HAP-1 (cell line): ENCODE data around the gene SLC22A31.
A peak's percentile ranks its signal among the peaks of the same experiment; 100 is the strongest.
"Not testable (repeated sequence)": the region's sequence is repeated elsewhere in the genome, so short reads cannot be mapped to it uniquely, and the experiment has no call there.

ENCODE experiments used
- DNase-seq, 2 experiments: peaks; one replicate each; pipeline ENCODE4 v3.0.0-alpha.2; 2016 to 2020; ENCODE audit warnings: low spot score in 2 of 2
- H3K27me3 ChIP-seq: fragments of 250-450 bp; sonication (Bioruptor Pico); 2 replicates; pipeline ENCODE4 v1.5.1; 2020; ENCODE audit warnings: low read depth, mild to moderate bottlenecking, moderate library complexity
- H3K36me3 ChIP-seq: fragments of 250-450 bp; sonication (Bioruptor Pico); replicated peaks from 2 replicates; pipeline ENCODE4 v1.5.1; 2020; ENCODE audit warnings: mild to moderate bottlenecking
- H3K4me1 ChIP-seq: fragments of 250-450 bp; sonication (Bioruptor Pico); 2 replicates; pipeline ENCODE4 v1.5.1; 2020; ENCODE audit warnings: mild to moderate bottlenecking
- H3K4me3 ChIP-seq: fragments of 250-450 bp; sonication (Bioruptor Pico); 2 replicates; pipeline ENCODE4 v1.5.1; 2020; ENCODE audit warnings: mild to moderate bottlenecking, moderate library complexity
- H3K9me3 ChIP-seq: fragments of 250-450 bp; sonication (Bioruptor Pico); 2 replicates; pipeline ENCODE4 v1.5.1; 2020; ENCODE audit warnings: mild to moderate bottlenecking, moderate library complexity
- in situ Hi-C: fragments of 300-500 bp; cut with MboI; formaldehyde crosslinking; loops from 3 replicates; pipeline ENCODE4 v1.14.3; 2020; ENCODE audit warnings: low sequenced_read_pairs, inconsistent platforms, mixed read lengths

The SLC22A31 gene

GRCh38 chr16:89193576-89194293 lies 6.6 kb downstream of the SLC22A31 start:
- no peaks in the 10 kb centered on the region for H3K27me3 ChIP-seq
- H3K9me3 ChIP-seq, result no peaks in the 10 kb centered on the region
- H3K36me3 ChIP-seq, result no peaks in the 10 kb centered on the region
- H3K4me3 ChIP-seq, result no peak overlapping the region
- in situ Hi-C loops, result no loop called here
- H3K4me1 ChIP-seq, result no peaks in the 10 kb centered on the region
- no peak for DNase-seq

GRCh38 chr16:89192956-89193575 lies 7.3 kb downstream of the SLC22A31 start:
- in situ Hi-C loops, result no loop called here
- Histone ChIP-seq H3K4me3 (no peak overlapping the region), H3K9me3 (no peaks in the 10 kb centered on the region), H3K36me3 (no peaks in the 10 kb centered on the region), H3K4me1 (no peaks in the 10 kb centered on the region), H3K27me3 (no peaks in the 10 kb centered on the region)
- DNase-seq, result peak; percentile 55 to 92

GRCh38 chr16:89192186-89192955 lies 8.0 kb downstream of the SLC22A31 start:
- H3K9me3 ChIP-seq, in situ Hi-C loops, H3K4me1 ChIP-seq, H3K36me3 ChIP-seq, H3K27me3 ChIP-seq: not testable (repeated sequence)
- H3K4me3 ChIP-seq, result peak overlapping the region; percentile 31
- DNase-seq, result peak; percentile 59 to 89

GRCh38 chr16:89191901-89192185 lies 8.5 kb downstream of the SLC22A31 start:
- Histone ChIP-seq H3K36me3 (no peaks in the 10 kb centered on the region), H3K9me3 (no peaks in the 10 kb centered on the region), H3K27me3 (no peaks in the 10 kb centered on the region), H3K4me3 (peak overlapping the region; percentile 31; the same call in 1 of the 2 replicates), H3K4me1 (no peaks in the 10 kb centered on the region)
- in situ Hi-C loops, result no loop called here
- DNase-seq, result no peak

- Histone ChIP-seq H3K4me1 (no peaks in the 10 kb centered on the region), H3K9me3 (no peaks in the 10 kb centered on the region), H3K36me3 (no peaks in the 10 kb centered on the region), H3K4me3 (no peak overlapping the region), H3K27me3 (no peaks in the 10 kb centered on the region)
- peak in 1 of 2 experiments; percentile 7 for DNase-seq
- in situ Hi-C loops, result no loop called here
These were observed 9.1 kb downstream of the SLC22A31 start for GRCh38 chr16:89191033-89191900.

- Histone ChIP-seq H3K4me1 (no peaks in the 10 kb centered on the region), H3K36me3 (no peaks in the 10 kb centered on the region), H3K4me3 (no peak overlapping the region), H3K27me3 (no peaks in the 10 kb centered on the region), H3K9me3 (no peaks in the 10 kb centered on the region)
- in situ Hi-C loops, result no loop called here
- DNase-seq, result peak in 1 of 2 experiments; percentile 6
These were observed 10.0 kb downstream of the SLC22A31 start for GRCh38 chr16:89190150-89190958.

GRCh38 chr16:89189358-89190025 lies 10.8 kb downstream of the SLC22A31 start:
- H3K4me1 ChIP-seq, result no peaks in the 10 kb centered on the region
- H3K9me3 ChIP-seq, result no peaks in the 10 kb centered on the region
- peak in 1 of 2 experiments; percentile 10 for DNase-seq
- in situ Hi-C loops, result no loop called here
- H3K27me3 ChIP-seq, result no peaks in the 10 kb centered on the region
- H3K36me3 ChIP-seq, result no peaks in the 10 kb centered on the region
- H3K4me3 ChIP-seq, result no peak overlapping the region

- in situ Hi-C loops, H3K36me3 ChIP-seq, H3K4me1 ChIP-seq, H3K27me3 ChIP-seq, DNase-seq, H3K9me3 ChIP-seq, H3K4me3 ChIP-seq: not testable (repeated sequence)
These were observed 11.6 kb downstream of the SLC22A31 start for GRCh38 chr16:89188471-89189357.

GRCh38 chr16:89187770-89188392 lies 12.5 kb downstream of the SLC22A31 start:
- DNase-seq, result peak in 1 of 2 experiments; percentile 9
- Histone ChIP-seq H3K4me3 (no peak overlapping the region), H3K9me3 (no peaks in the 10 kb centered on the region), H3K4me1 (no peaks in the 10 kb centered on the region), H3K36me3 (no peaks in the 10 kb centered on the region), H3K27me3 (no peaks in the 10 kb centered on the region)
- in situ Hi-C loops, result no loop called here

GRCh38 chr16:89187032-89187769 lies 13.1 kb downstream of the SLC22A31 start:
- Histone ChIP-seq H3K27me3 (no peaks in the 10 kb centered on the region), H3K36me3 (no peaks in the 10 kb centered on the region), H3K4me1 (no peaks in the 10 kb centered on the region), H3K4me3 (no peak overlapping the region), H3K9me3 (no peaks in the 10 kb centered on the region)
- peak; percentile 15 to 40 for DNase-seq
- in situ Hi-C loops, result no loop called here

GRCh38 chr16:89186593-89187031 lies 13.7 kb downstream of the SLC22A31 start:
- in situ Hi-C loops, H3K27me3 ChIP-seq, H3K4me3 ChIP-seq, H3K36me3 ChIP-seq, H3K9me3 ChIP-seq, DNase-seq, H3K4me1 ChIP-seq: not testable (repeated sequence)
